ENCODE measurements around the gene TMCO1.

- TF ChIP-seq, protein P1, sequence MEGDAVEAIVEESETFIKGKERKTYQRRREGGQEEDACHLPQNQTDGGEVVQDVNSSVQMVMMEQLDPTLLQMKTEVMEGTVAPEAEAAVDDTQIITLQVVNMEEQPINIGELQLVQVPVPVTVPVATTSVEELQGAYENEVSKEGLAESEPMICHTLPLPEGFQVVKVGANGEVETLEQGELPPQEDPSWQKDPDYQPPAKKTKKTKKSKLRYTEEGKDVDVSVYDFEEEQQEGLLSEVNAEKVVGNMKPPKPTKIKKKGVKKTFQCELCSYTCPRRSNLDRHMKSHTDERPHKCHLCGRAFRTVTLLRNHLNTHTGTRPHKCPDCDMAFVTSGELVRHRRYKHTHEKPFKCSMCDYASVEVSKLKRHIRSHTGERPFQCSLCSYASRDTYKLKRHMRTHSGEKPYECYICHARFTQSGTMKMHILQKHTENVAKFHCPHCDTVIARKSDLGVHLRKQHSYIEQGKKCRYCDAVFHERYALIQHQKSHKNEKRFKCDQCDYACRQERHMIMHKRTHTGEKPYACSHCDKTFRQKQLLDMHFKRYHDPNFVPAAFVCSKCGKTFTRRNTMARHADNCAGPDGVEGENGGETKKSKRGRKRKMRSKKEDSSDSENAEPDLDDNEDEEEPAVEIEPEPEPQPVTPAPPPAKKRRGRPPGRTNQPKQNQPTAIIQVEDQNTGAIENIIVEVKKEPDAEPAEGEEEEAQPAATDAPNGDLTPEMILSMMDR (IDR thresholded peaks at IDR 0.05): no peak
- TF ChIP-seq EP300 (IDR thresholded peaks at IDR 0.05): no peak
These were observed 20.1 kb downstream of the TMCO1 start for GRCh38 chr1:165748550-165748949.
